ENCODE results near the gene TTC4. TPM values are rescaled to one million over a fixed set of nuclear protein-coding genes. Genes with fewer than 3 reads are reported as not detected.

Gene TTC4
- total RNA-seq, 4 donors from 2014 or later: 11.2 to 38.6 (median 14.3) TPM

- Histone ChIP-seq H3K27me3 (no peaks in the 10 kb centered on the region), H3K27ac (peak within 1 kb of the TSS; percentile 35 to 86 (median 77)), H3K4me1 (peaks cover 0 to 22% (median 12%) of the 10 kb centered on the region in 3 donors), H3K4me3 (peak within 1 kb of the TSS; percentile 79 to 82), H3K36me3 (peaks cover 0 to 2% of the 10 kb centered on the region in 2 donors), H3K9me3 (no peaks in the 10 kb centered on the region)
- 0% methylated on average over 2 to 7 of the region's 57 CpGs for WGBS, 2 donors (ENCODE audit: low coverage in 1 of 2)
- ATAC-seq: peak; percentile 99
- no peak for TF ChIP-seq EP300 (IDR thresholded peaks at IDR 0.05)
- TF ChIP-seq POLR2A (IDR thresholded peaks at IDR 0.05): peak; percentile 78 to 80
- peak in 2 of 4 experiments; percentile 21 to 26 for TF ChIP-seq CTCF (IDR thresholded peaks at IDR 0.05)
- TF ChIP-seq POLR2AphosphoS5 (IDR thresholded peaks at IDR 0.05): peak; percentile 91
Observed at GRCh38 chr1:54764133-54764921, 48.7 kb downstream of the TTC4 start, which contains the start of gene PARS2. Gene PARS2 (minus strand): TSS chr1:54764523. CDS start chr1:54759161, 5,362 bp downstream.

DNA sequence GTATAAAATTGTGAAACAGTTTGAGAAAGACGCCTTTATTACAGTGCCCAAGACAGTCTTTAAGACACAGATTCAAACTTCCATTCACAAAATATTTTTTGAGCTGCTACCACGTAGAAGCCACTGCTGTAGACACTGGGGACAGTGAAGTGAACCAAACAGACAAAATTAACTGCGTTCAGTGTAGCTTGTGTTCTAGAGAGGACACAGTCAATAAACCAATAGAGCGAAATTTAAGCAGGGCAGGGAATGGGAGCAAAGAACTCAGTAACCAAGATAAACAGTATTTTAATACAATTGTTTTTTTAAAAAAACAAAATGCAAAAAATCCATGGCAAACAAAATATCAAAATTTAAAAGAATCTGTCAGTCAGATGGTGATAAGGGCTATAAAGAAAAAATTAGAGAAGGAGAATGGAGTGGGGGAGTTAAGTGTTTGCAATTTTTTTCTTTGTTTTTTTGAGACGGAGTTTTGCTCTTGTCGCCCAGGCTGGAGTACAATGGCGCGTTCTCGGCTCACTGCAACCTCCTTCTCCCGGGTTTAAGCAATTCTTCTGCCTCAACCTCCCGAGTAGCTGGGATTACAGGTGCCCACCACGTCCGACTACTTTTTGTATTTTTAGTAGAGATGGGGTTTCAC is 49.4 kb downstream of the TTC4 start:
- TF ChIP-seq POLR2AphosphoS5 (IDR thresholded peaks at IDR 0.05) (no peak), CTCF (IDR thresholded peaks at IDR 0.05) (peak in 1 of 4 experiments; percentile 11)
- Histone ChIP-seq H3K4me1 (peaks cover 0 to 22% (median 12%) of the 10 kb centered on the region in 3 donors), H3K4me3 (peak overlapping the region; percentile 26 to 82), H3K36me3 (no peaks in the 10 kb centered on the region), H3K27me3 (no peaks in the 10 kb centered on the region), H3K9me3 (no peaks in the 10 kb centered on the region), H3K27ac (peak overlapping the region in 3 of 4 donors; percentile 57 to 75 (median 74))
- WGBS, 2 donors (ENCODE audit: low coverage in 1 of 2): 58% methylated on average over 12 to 13 of the region's 13 CpGs
- peak; percentile 39 for ATAC-seq

- no peaks in the 10 kb centered on the region for H3K27me3 ChIP-seq
- no peaks in the 10 kb centered on the region for H3K36me3 ChIP-seq
- H3K27ac ChIP-seq: no peak overlapping the region
- H3K9me3 ChIP-seq: no peaks in the 10 kb centered on the region
- no peak for ATAC-seq
- no peak overlapping the region for H3K4me3 ChIP-seq
- no peak for TF ChIP-seq EP300 (IDR thresholded peaks at IDR 0.05)
- no peak for TF ChIP-seq POLR2A (IDR thresholded peaks at IDR 0.05)
- no peak for TF ChIP-seq POLR2AphosphoS5 (IDR thresholded peaks at IDR 0.05)
- TF ChIP-seq CTCF (IDR thresholded peaks at IDR 0.05): no peak
- peaks cover 0 to 22% (median 12%) of the 10 kb centered on the region in 3 donors for H3K4me1 ChIP-seq
- WGBS, 2 donors (ENCODE audit: low coverage in 1 of 2): 19 to 52% methylated on average over 2 to 4 of the region's 4 CpGs
Observed at GRCh38 chr1:54766726-54767125, 51.1 kb downstream of the TTC4 start.

GRCh38 chr1:54767526-54767925 is 51.9 kb downstream of the TTC4 start:
- WGBS, 2 donors (ENCODE audit: low coverage in 1 of 2): 47% methylated on average over 5 of the region's 6 CpGs
- TF ChIP-seq EP300 (IDR thresholded peaks at IDR 0.05): no peak
- no peak for TF ChIP-seq POLR2A (IDR thresholded peaks at IDR 0.05)
- no peak for TF ChIP-seq CTCF (IDR thresholded peaks at IDR 0.05)
- TF ChIP-seq POLR2AphosphoS5 (IDR thresholded peaks at IDR 0.05): no peak

More at GRCh38 chr1:54767526-54767925, 51.9 kb downstream of the TTC4 start:
- ATAC-seq: no peak
- Histone ChIP-seq H3K27ac (no peak overlapping the region), H3K9me3 (no peaks in the 10 kb centered on the region), H3K27me3 (no peaks in the 10 kb centered on the region), H3K4me1 (peaks cover 0 to 22% (median 12%) of the 10 kb centered on the region in 3 donors), H3K4me3 (no peak overlapping the region), H3K36me3 (no peaks in the 10 kb centered on the region)
